ENCODE data around the gene ITPK1.

DNA sequence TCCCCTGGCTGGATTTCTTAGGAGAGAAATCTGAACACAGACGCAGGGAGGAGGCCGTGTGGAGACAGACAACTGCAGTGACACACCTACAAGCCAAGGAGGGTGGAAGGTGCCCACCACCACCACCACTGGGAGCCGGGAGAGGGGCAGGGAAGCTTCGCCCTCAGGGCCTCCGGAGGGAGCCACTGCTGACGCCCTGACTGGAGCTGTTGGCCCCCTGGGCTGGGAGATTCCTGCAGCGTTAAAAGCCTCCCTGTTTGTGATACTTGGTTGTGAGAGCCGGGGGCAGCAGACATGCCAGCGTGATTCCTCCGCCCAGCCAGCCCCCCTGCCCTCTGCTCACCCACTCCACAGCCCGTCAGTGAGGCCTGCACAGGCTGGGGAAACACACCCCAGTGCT lies 120.8 kb downstream of the ITPK1 start:
- TF ChIP-seq EP300 (IDR thresholded peaks at IDR 0.05; ENCODE audit: borderline replicate concordance), result no peak
- no peak for TF ChIP-seq TAF1 (IDR thresholded peaks at IDR 0.05; ENCODE audit: low read depth)
- TF ChIP-seq EGR1 (IDR thresholded peaks at IDR 0.05), result no peak
- TF ChIP-seq, protein P1, sequence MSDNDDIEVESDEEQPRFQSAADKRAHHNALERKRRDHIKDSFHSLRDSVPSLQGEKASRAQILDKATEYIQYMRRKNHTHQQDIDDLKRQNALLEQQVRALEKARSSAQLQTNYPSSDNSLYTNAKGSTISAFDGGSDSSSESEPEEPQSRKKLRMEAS (IDR thresholded peaks at IDR 0.05), result no peak
- no peak for TF ChIP-seq CEBPB (IDR thresholded peaks at IDR 0.05)

Data from Ishikawa (cell line).